Measurements from ENCODE around the gene AQP5.

DNA sequence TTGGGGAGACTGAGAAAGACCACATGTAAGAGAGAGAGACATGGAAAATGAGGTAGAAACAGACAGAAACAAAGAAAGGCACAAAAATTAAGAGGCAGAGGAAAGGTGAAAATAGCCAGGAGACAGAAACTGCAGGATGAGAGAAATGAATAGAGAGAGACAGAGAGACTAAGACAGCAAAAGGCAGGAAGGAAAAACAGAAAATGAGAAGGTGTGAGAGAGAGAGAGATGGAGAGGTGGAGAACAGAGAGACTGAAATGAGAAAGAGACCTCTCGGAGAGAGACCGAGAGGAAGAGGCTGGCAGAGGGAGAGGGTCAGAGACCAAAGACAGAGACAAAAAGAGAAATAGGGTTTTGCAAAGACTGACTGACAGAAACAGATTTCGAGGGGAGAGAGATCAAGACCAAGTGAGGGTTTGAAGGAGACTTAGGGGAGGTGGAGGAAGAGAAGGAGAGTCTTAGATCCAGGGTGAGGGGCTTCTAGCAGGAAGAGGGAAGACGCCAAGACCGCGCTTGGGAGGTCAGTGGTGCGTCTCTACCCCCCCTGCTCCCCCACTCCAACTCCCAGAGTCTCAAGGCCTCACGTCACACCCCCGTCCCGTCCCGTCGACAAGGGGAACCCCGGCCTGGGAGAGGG, 1.1 kb upstream of the AQP5 start:
- no peak for TF ChIP-seq FOS (IDR thresholded peaks at IDR 0.05; ENCODE audit: borderline replicate concordance, insufficient read depth, low read length)
- TF ChIP-seq, protein P1, sequence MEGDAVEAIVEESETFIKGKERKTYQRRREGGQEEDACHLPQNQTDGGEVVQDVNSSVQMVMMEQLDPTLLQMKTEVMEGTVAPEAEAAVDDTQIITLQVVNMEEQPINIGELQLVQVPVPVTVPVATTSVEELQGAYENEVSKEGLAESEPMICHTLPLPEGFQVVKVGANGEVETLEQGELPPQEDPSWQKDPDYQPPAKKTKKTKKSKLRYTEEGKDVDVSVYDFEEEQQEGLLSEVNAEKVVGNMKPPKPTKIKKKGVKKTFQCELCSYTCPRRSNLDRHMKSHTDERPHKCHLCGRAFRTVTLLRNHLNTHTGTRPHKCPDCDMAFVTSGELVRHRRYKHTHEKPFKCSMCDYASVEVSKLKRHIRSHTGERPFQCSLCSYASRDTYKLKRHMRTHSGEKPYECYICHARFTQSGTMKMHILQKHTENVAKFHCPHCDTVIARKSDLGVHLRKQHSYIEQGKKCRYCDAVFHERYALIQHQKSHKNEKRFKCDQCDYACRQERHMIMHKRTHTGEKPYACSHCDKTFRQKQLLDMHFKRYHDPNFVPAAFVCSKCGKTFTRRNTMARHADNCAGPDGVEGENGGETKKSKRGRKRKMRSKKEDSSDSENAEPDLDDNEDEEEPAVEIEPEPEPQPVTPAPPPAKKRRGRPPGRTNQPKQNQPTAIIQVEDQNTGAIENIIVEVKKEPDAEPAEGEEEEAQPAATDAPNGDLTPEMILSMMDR (IDR thresholded peaks at IDR 0.05; ENCODE audit: extremely low read depth in 1 of 2, insufficient read depth in 1 of 2, low read depth in 1 of 2, low read length in 2 of 2), result no peak
- no peak for TF ChIP-seq MAX (IDR thresholded peaks at IDR 0.05; ENCODE audit: insufficient read depth, insufficient read length)
- TF ChIP-seq POLR2A (IDR thresholded peaks at IDR 0.05; ENCODE audit: low read depth, low read length), result no peak
- TF ChIP-seq POLR2AphosphoS5 (IDR thresholded peaks at IDR 0.05; ENCODE audit: insufficient read depth, low read depth, low read length), result no peak
- no peak for TF ChIP-seq MYC (IDR thresholded peaks at IDR 0.05; ENCODE audit: low read depth, low read length)

Measured in endothelial cell of umbilical vein (primary cell).